ENCODE measurements around the gene PPP1R16B. TPM values are rescaled to one million over a fixed set of nuclear protein-coding genes. Genes with fewer than 3 reads are reported as not detected.
"Not testable (repeated sequence)": the region's sequence is repeated elsewhere in the genome, so short reads cannot be mapped to it uniquely, and the experiment has no call there.

PPP1R16B gene
- total RNA-seq, 4 donors from 2014 or later: 1.8 to 11.1 (median 7.0) TPM

DNA sequence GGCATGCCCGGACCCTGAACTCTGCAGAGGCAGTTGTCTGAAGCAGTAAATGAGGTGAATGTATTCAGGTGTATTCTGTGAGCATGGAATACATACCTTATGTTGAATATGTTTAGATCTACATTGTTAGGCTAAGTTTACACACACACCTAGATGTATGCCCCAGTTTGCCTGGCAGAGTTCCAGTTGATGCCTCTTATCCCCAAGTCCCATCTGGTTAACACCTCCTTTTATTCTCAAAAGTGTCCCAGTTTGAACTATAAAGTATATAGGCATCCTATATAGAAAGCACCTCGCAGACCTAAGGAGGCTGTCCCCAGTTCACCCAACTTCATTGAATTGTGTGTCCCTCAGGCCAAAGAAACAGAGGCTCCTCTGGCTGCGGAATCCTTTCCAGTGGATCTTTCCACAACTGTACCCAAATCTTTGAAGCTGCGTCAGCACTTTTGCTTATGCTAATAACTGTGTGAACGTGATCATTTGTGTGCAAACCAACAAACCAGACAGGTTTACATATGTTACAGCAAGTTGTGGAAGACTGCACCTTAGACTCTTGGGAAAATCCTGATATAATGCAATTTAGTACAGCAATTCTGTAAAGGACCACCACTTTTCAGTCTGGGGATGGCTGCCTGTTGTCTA lies 151.9 kb downstream of the PPP1R16B start:
- H3K27me3 ChIP-seq: no peaks in the 10 kb centered on the region
- 95% methylated on average over 5 of the region's 5 CpGs for WGBS, 2 donors (ENCODE audit: low coverage in 1 of 2)
- H3K9me3 ChIP-seq: no peaks in the 10 kb centered on the region
- intact Hi-C loops (cut with DNase I; ENCODE audit: low total_unique reads): no loop called here
- in situ Hi-C loops (cut with MboI; ENCODE audit: low pct_ligation_motif_present in 1 of 4, low pct_unique_long_range_greater_than_20kb in 1 of 4, low sequenced_read_pairs in 3 of 4): no loop called here
- H3K36me3 ChIP-seq: no peaks in the 10 kb centered on the region
- H3K27ac ChIP-seq: no peak overlapping the region
- no peak for DNase-seq
- no peak overlapping the region for H3K4me3 ChIP-seq
- peaks cover 0 to 7% (median 6%) of the 10 kb centered on the region in 4 donors for H3K4me1 ChIP-seq
- TF ChIP-seq POLR2AphosphoS5 (IDR thresholded peaks at IDR 0.05) (no peak), EP300 (IDR thresholded peaks at IDR 0.05; ENCODE audit: low read depth) (no peak), POLR2A (IDR thresholded peaks at IDR 0.05) (no peak)
- TF ChIP-seq, protein P1, sequence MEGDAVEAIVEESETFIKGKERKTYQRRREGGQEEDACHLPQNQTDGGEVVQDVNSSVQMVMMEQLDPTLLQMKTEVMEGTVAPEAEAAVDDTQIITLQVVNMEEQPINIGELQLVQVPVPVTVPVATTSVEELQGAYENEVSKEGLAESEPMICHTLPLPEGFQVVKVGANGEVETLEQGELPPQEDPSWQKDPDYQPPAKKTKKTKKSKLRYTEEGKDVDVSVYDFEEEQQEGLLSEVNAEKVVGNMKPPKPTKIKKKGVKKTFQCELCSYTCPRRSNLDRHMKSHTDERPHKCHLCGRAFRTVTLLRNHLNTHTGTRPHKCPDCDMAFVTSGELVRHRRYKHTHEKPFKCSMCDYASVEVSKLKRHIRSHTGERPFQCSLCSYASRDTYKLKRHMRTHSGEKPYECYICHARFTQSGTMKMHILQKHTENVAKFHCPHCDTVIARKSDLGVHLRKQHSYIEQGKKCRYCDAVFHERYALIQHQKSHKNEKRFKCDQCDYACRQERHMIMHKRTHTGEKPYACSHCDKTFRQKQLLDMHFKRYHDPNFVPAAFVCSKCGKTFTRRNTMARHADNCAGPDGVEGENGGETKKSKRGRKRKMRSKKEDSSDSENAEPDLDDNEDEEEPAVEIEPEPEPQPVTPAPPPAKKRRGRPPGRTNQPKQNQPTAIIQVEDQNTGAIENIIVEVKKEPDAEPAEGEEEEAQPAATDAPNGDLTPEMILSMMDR (IDR thresholded peaks at IDR 0.05): no peak

DNA sequence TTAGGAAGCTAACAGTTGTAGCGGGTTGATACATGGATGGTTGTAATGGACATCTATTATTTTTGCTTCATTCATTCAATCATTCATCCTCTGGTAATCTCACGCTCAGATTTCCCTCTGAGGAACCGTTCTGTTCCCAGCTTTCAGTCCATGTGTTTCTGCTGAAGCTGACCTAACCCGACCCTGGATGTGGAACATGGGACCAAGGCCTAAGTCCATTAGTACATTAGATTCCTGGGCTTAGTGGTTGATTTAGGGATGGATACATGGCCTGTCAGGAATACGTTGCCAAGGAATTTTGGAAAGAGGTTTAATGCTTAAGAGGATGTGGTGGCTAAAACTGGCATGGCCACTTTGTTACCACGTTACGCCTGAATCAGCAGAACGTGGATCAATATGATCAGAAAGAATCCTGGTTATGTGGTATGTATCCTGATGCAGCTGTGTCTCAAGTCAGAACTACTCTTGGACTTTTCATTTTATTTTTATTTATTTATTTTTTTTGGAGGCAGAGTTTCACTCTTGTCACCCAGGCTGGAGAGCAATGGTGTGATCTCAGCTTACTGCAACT lies 152.5 kb downstream of the PPP1R16B start:
- no peak overlapping the region for H3K4me3 ChIP-seq
- in situ Hi-C loops (cut with MboI; ENCODE audit: low pct_ligation_motif_present in 1 of 4, low pct_unique_long_range_greater_than_20kb in 1 of 4, low sequenced_read_pairs in 3 of 4): no loop called here

DNA sequence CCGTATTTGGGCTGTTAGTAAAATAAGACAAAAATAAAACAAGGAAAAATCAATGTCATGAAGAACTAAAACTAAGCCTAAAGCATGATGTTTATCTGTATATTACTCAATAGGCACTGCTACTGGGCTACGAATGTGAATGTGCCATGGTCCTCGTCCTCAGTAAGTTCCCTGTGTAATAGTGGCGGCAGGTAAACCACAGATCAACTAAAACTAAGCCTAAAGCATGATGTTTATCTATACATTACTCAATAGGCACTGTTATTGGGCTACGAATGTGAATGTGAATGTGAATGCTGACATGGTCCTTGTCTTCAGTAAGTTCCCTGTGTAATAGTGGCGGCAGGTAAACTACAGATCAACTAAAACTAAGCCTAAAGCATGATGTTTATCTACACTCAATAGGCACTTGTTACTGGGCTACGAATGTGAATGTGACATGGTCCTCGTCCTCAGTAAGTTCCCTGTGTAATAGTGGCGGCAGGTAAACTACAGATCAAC lies 154.7 kb downstream of the PPP1R16B start:
- in situ Hi-C loops (cut with MboI; ENCODE audit: low pct_ligation_motif_present in 1 of 4, low pct_unique_long_range_greater_than_20kb in 1 of 4, low sequenced_read_pairs in 3 of 4): not testable (repeated sequence)

More for the DNA sequence above, 152.5 kb downstream of the PPP1R16B start:
- DNase-seq: no peak
- no peaks in the 10 kb centered on the region for H3K36me3 ChIP-seq
- WGBS, 2 donors (ENCODE audit: low coverage in 1 of 2): 92 to 95% methylated on average over 3 to 8 of the region's 8 CpGs
- intact Hi-C loops (cut with DNase I; ENCODE audit: low total_unique reads): no loop called here
- peaks cover 2 to 12% (median 9%) of the 10 kb centered on the region in 4 donors for H3K4me1 ChIP-seq
- no peaks in the 10 kb centered on the region for H3K27me3 ChIP-seq
- H3K9me3 ChIP-seq: no peaks in the 10 kb centered on the region
- H3K27ac ChIP-seq: no peak overlapping the region
- TF ChIP-seq POLR2A (IDR thresholded peaks at IDR 0.05) (no peak), POLR2AphosphoS5 (IDR thresholded peaks at IDR 0.05) (no peak), EP300 (IDR thresholded peaks at IDR 0.05; ENCODE audit: low read depth) (no peak)
- TF ChIP-seq, protein P1 (IDR thresholded peaks at IDR 0.05): no peak

DNA sequence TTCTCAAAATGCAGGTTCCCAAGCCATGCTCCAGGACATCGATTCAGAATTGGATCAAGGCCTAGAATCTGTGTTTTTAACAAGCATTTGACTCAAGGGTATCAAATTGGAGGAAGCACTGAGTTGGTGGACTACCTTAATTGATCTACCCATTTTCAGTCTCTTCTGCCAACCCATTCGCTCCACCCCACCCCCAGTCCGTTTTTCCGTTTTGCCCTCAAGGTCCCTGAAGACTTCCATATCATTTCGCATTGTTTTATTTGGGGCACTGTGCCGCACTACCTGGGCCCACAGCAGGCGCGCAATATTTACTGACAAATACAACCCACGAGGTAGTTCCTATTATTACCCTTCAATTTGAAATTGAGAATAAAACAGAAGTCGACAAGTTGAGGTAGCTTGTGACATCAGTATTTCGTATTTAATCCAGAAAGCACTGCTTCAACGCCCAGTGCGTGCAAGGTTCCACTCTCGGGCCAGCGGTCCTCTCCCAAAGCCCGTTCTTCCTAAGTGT lies 156.1 kb downstream of the PPP1R16B start:
- Histone ChIP-seq H3K4me3 (peak overlapping the region; percentile 29 to 93 (median 91)), H3K27ac (peak overlapping the region; percentile 92 to 95 (median 95)), H3K4me1 (peaks cover 4 to 19% (median 15%) of the 10 kb centered on the region in 4 donors), H3K9me3 (no peaks in the 10 kb centered on the region), H3K36me3 (no peaks in the 10 kb centered on the region), H3K27me3 (no peaks in the 10 kb centered on the region)
- WGBS, 2 donors (ENCODE audit: low coverage in 1 of 2): 11 to 19% methylated on average over 11 to 16 of the region's 16 CpGs
- intact Hi-C loops (cut with DNase I; ENCODE audit: low total_unique reads): no loop called here
- TF ChIP-seq EP300 (IDR thresholded peaks at IDR 0.05; ENCODE audit: low read depth): no peak
- TF ChIP-seq POLR2AphosphoS5 (IDR thresholded peaks at IDR 0.05): no peak
- TF ChIP-seq, protein P1 (IDR thresholded peaks at IDR 0.05): peak in 1 of 5 experiments; percentile 10
- in situ Hi-C loops (cut with MboI; ENCODE audit: low pct_ligation_motif_present in 1 of 4, low pct_unique_long_range_greater_than_20kb in 1 of 4, low sequenced_read_pairs in 3 of 4): no loop called here
- no peak for DNase-seq

More for the DNA sequence above, 154.7 kb downstream of the PPP1R16B start:
- H3K4me3 ChIP-seq; H3K36me3 ChIP-seq; H3K27ac ChIP-seq; DNase-seq; H3K27me3 ChIP-seq; intact Hi-C loops (cut with DNase I; ENCODE audit: low total_unique reads); H3K9me3 ChIP-seq: not testable (repeated sequence)
- WGBS, 2 donors (ENCODE audit: low coverage in 1 of 2): 90 to 97% methylated on average over 8 to 9 of the region's 9 CpGs
- H3K4me1 ChIP-seq: peaks cover 4 to 19% (median 12%) of the 10 kb centered on the region in 4 donors

Measured in transverse colon (tissue), 4 donors.